Trophoblast cell (in vitro differentiated cells and primary cell): ENCODE measurements around the gene LRRFIP2.

Experiments used
- DNase-seq, 2 donors: peaks; one replicate each; pipeline ENCODE4 v3.0.0-alpha.2; 2016
- H2AFZ ChIP-seq: 2 replicates; pipeline ENCODE4 v1.6.1; 2013; ENCODE audit warnings: low read length, moderate library complexity, mild to moderate bottlenecking; ENCODE audit not compliant: insufficient read depth, poor library complexity
- H2AK5ac ChIP-seq: 2 replicates; pipeline ENCODE4 v1.6.1; 2013; ENCODE audit warnings: mild to moderate bottlenecking, low read length
- H2BK120ac ChIP-seq: 2 replicates; pipeline ENCODE4 v1.6.1; 2013; ENCODE audit warnings: low read length, mild to moderate bottlenecking, moderate library complexity; ENCODE audit not compliant: insufficient read depth, poor library complexity
- H2BK12ac ChIP-seq: 2 replicates; pipeline ENCODE4 v1.6.1; 2013; ENCODE audit warnings: mild to moderate bottlenecking, low read length, moderate library complexity
- H2BK5ac ChIP-seq: 2 replicates; pipeline ENCODE4 v1.6.1; 2013; ENCODE audit warnings: low read length, low read depth, moderate library complexity, mild to moderate bottlenecking; ENCODE audit not compliant: poor library complexity
- H3K14ac ChIP-seq: 2 replicates; pipeline ENCODE4 v1.6.1; 2013; ENCODE audit warnings: mild to moderate bottlenecking, low read length
- H3K18ac ChIP-seq: 2 replicates; pipeline ENCODE4 v1.6.1; 2013; ENCODE audit warnings: mild to moderate bottlenecking, low read length
- H3K23ac ChIP-seq: 2 replicates; pipeline ENCODE4 v1.6.1; 2013; ENCODE audit warnings: low read length
- H3K27ac ChIP-seq: 2 replicates; pipeline ENCODE4 v1.5.1; 2013; ENCODE audit warnings: low read depth, mild to moderate bottlenecking, inconsistent platforms, low read length, moderate library complexity
- H3K27me3 ChIP-seq: 2 replicates; pipeline ENCODE4 v1.6.1; 2013; ENCODE audit warnings: inconsistent platforms, mild to moderate bottlenecking, low read length, moderate library complexity; ENCODE audit not compliant: insufficient read depth
- H3K36me3 ChIP-seq, 2 experiments: 1 replicate in 1 of 2; 2 replicates in 1 of 2; pipeline ENCODE4 v1.6.1; 2013; ENCODE audit warnings: low read length in 2 of 2, mild to moderate bottlenecking in 2 of 2, moderate library complexity in 1 of 2; ENCODE audit not compliant: insufficient read depth in 2 of 2, control insufficient read depth in 1 of 2
- H3K4ac ChIP-seq: 2 replicates; pipeline ENCODE4 v1.6.1; 2013; ENCODE audit warnings: low read depth, mild to moderate bottlenecking, low read length, moderate library complexity
- H3K4me1 ChIP-seq, 2 experiments: 1 replicate in 1 of 2; 2 replicates in 1 of 2; pipeline ENCODE4 v1.6.1; 2013; ENCODE audit warnings: low read length in 2 of 2, mild to moderate bottlenecking in 2 of 2, moderate library complexity in 1 of 2; ENCODE audit not compliant: insufficient read depth in 2 of 2, control insufficient read depth in 1 of 2
- H3K4me2 ChIP-seq: 2 replicates; pipeline ENCODE4 v1.6.1; 2013; ENCODE audit warnings: inconsistent platforms, mild to moderate bottlenecking, low read length, moderate library complexity
- H3K4me3 ChIP-seq: 2 replicates; pipeline ENCODE4 v1.5.1; 2013; ENCODE audit warnings: mild to moderate bottlenecking, low read depth, low read length, inconsistent platforms
- H3K79me1 ChIP-seq: one replicate; pipeline ENCODE4 v1.6.1; 2013; ENCODE audit warnings: low read length
- H3K79me2 ChIP-seq: 2 replicates; pipeline ENCODE4 v1.6.1; 2013; ENCODE audit warnings: low read length, mild to moderate bottlenecking; ENCODE audit not compliant: control insufficient read depth, insufficient read depth, poor library complexity
- H3K9ac ChIP-seq: 2 replicates; pipeline ENCODE4 v1.6.1; 2013; ENCODE audit warnings: mild to moderate bottlenecking, low read length
- H3K9me3 ChIP-seq: 2 replicates; pipeline ENCODE4 v1.6.1; 2013; ENCODE audit warnings: low read depth, mild to moderate bottlenecking, control low read depth, inconsistent platforms, low read length; ENCODE audit not compliant: insufficient read depth
- H4K12ac ChIP-seq: 2 replicates; pipeline ENCODE4 v1.6.1; 2013; ENCODE audit warnings: low read depth, mild to moderate bottlenecking, low read length, moderate library complexity
- H4K8ac ChIP-seq: 2 replicates; pipeline ENCODE4 v1.6.1; 2013; ENCODE audit warnings: low read depth, mild to moderate bottlenecking, low read length, moderate library complexity
- H4K91ac ChIP-seq: one replicate; pipeline ENCODE4 v1.6.1; 2013; ENCODE audit warnings: low read depth, mild to moderate bottlenecking, low read length, moderate library complexity
- WGBS: extraction: QIAGEN DNeasy Blood & Tissue Kit; methylation state at CpG from one replicate; pipeline ENCODE4 v1.1.7; 2013; ENCODE audit warnings: missing lambda C conversion rate; ENCODE audit not compliant: insufficient read length, insufficient coverage; ENCODE audit errors: extremely low coverage; 5-methylcytosine and 5-hydroxymethylcytosine counted together

Gene LRRFIP2

DNA sequence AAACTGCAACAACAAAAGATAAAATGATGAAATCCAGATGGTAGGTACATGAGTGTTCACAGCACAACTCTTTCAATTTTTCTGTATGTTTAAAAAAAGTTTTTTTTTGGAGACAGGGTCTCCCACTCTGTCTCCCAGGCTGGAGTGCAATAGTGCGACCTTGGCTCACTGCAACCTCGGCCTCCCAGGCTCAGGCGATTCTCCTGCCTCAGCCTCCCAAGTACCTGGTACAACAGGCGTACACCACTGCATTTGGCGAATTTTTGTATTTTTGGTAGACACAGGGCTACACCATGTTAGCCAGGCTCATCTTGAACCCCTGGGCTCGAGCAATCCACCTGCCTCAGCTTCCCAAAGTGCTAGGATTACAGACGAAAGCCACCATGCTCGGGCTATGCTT is 18.6 kb downstream of the LRRFIP2 start:
- H3K27me3 ChIP-seq = no peaks in the 10 kb centered on the region
- H3K79me2 ChIP-seq = no peaks in the 10 kb centered on the region
- H3K4me2 ChIP-seq = no peak overlapping the region
- no peak overlapping the region for H3K23ac ChIP-seq
- H3K36me3 ChIP-seq = peaks cover 0 to 3% of the 10 kb centered on the region in 2 experiments
- H3K27ac ChIP-seq = no peak overlapping the region
- no peak overlapping the region for H4K12ac ChIP-seq
- no peak overlapping the region for H3K4me3 ChIP-seq
- H4K8ac ChIP-seq = no peak overlapping the region
- no peak overlapping the region for H3K18ac ChIP-seq
- H3K79me1 ChIP-seq = no peaks in the 10 kb centered on the region
- H3K9me3 ChIP-seq = no peaks in the 10 kb centered on the region
- no peaks in the 10 kb centered on the region for H3K4me1 ChIP-seq
- H2AK5ac ChIP-seq = no peak overlapping the region
- H2BK12ac ChIP-seq = no peak overlapping the region
- no peak overlapping the region for H2AFZ ChIP-seq
- H3K9ac ChIP-seq = no peak overlapping the region
- no peak overlapping the region for H2BK5ac ChIP-seq
- H4K91ac ChIP-seq = no peak overlapping the region
- DNase-seq = no peak
- H3K4ac ChIP-seq = no peak overlapping the region
- H2BK120ac ChIP-seq = no peak overlapping the region
- H3K14ac ChIP-seq = no peak overlapping the region
- no CpG with 5 or more reads among the region's 8 CpGs for WGBS

- no peak overlapping the region for H3K23ac ChIP-seq
Measured at GRCh38 chr3:37154668-37155314, 19.6 kb downstream of the LRRFIP2 start.

DNA sequence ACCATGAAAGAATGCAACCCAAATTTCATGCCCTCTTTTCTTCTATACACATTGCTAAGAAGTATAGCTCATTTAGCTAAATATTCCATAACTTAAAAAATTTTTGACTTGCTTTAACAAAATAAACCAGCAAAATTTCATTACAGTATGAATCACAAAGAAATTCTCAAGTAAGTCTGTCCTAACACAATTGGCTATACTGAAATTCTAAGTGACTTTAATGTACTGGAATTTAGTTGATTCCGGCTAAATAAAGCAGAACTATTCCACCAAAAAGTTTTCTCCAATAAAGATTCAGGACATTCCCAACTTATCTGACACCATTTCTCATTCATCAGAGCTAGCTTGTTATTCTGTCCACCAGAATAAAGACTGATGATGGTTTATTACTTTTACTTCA is 23.8 kb downstream of the LRRFIP2 start:
- Histone ChIP-seq H4K8ac (no peak overlapping the region), H3K27ac (no peak overlapping the region), H3K23ac (no peak overlapping the region), H2BK12ac (no peak overlapping the region), H3K27me3 (no peaks in the 10 kb centered on the region), H2AFZ (no peak overlapping the region), H3K4ac (no peak overlapping the region), H4K12ac (no peak overlapping the region), H2AK5ac (no peak overlapping the region), H3K4me2 (no peak overlapping the region), H3K14ac (no peak overlapping the region), H4K91ac (no peak overlapping the region), H3K18ac (no peak overlapping the region), H2BK5ac (no peak overlapping the region), H3K9me3 (no peaks in the 10 kb centered on the region), H3K79me1 (no peaks in the 10 kb centered on the region), H2BK120ac (no peak overlapping the region), H3K79me2 (no peaks in the 10 kb centered on the region), H3K36me3 (peaks cover 1 to 3% of the 10 kb centered on the region in 2 experiments), H3K4me1 (no peaks in the 10 kb centered on the region), H3K4me3 (no peak overlapping the region), H3K9ac (no peak overlapping the region)
- no CpG with 5 or more reads among the region's 1 CpG for WGBS
- DNase-seq = no peak

More at GRCh38 chr3:37154668-37155314, 19.6 kb downstream of the LRRFIP2 start:
- no peak overlapping the region for H3K4me3 ChIP-seq
- H3K4me1 ChIP-seq = no peaks in the 10 kb centered on the region
- no peak overlapping the region for H4K12ac ChIP-seq
- H3K9ac ChIP-seq = no peak overlapping the region
- H3K14ac ChIP-seq = no peak overlapping the region
- H3K18ac ChIP-seq = no peak overlapping the region
- H3K27me3 ChIP-seq = no peaks in the 10 kb centered on the region
- WGBS = no CpG with 5 or more reads among the region's 2 CpGs
- no peaks in the 10 kb centered on the region for H3K9me3 ChIP-seq
- no peaks in the 10 kb centered on the region for H3K79me2 ChIP-seq
- no peaks in the 10 kb centered on the region for H3K79me1 ChIP-seq
- H2AK5ac ChIP-seq = no peak overlapping the region
- H3K27ac ChIP-seq = no peak overlapping the region
- H2AFZ ChIP-seq = no peak overlapping the region
- H3K4ac ChIP-seq = no peak overlapping the region
- H2BK5ac ChIP-seq = no peak overlapping the region
- DNase-seq = no peak
- no peak overlapping the region for H3K4me2 ChIP-seq
- no peak overlapping the region for H4K8ac ChIP-seq
- H3K36me3 ChIP-seq = peaks cover 0 to 3% of the 10 kb centered on the region in 2 experiments
- H2BK120ac ChIP-seq = no peak overlapping the region
- H2BK12ac ChIP-seq = no peak overlapping the region
- H4K91ac ChIP-seq = no peak overlapping the region

DNA sequence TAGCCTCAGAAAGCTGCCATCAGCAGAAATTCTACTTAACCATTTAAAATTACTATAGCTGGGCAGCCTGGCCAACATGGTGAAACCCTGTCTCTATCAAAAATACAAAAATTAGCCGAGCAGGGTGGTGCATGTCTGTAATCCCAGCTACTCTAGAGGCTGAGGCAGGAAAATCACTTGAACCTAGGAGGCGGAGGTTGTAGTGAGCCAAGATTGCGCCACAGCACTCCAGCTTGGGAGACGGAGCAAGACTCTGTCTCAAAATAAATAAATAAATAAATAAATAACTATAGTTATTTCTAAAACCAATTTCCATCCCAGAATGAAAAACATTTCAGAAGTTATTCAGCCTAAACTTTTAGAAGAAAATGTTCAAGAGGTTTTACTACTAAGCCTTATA is 25.1 kb downstream of the LRRFIP2 start:
- Histone ChIP-seq H2BK5ac (no peak overlapping the region), H3K4me3 (no peak overlapping the region), H3K79me2 (no peaks in the 10 kb centered on the region), H3K27me3 (no peaks in the 10 kb centered on the region), H2BK12ac (no peak overlapping the region), H3K79me1 (no peaks in the 10 kb centered on the region), H3K4me2 (no peak overlapping the region), H2AK5ac (no peak overlapping the region), H3K18ac (no peak overlapping the region), H2AFZ (no peak overlapping the region), H3K14ac (no peak overlapping the region), H3K9ac (no peak overlapping the region), H3K27ac (no peak overlapping the region), H3K4me1 (no peaks in the 10 kb centered on the region), H2BK120ac (no peak overlapping the region), H4K8ac (no peak overlapping the region), H3K9me3 (no peaks in the 10 kb centered on the region), H3K4ac (no peak overlapping the region), H3K23ac (no peak overlapping the region), H4K12ac (no peak overlapping the region), H3K36me3 (peaks cover 1 to 3% of the 10 kb centered on the region in 2 experiments), H4K91ac (no peak overlapping the region)
- no peak for DNase-seq
- no CpG with 5 or more reads among the region's 4 CpGs for WGBS
